A549 (cell line): ENCODE data around the gene LANCL1. TPM values are rescaled to one million over a fixed set of nuclear protein-coding genes. Genes with fewer than 3 reads are reported as not detected.
A peak's percentile ranks its signal among the peaks of the same experiment; 100 is the strongest.

Experiments
- ATAC-seq, 2 experiments: fragments of 200-7000 bp in 1 of 2; fragments of >200 bp in 1 of 2; cut with Nextera tagmentation in 1 of 2; cut with Tn5 transposase in 1 of 2; 3 replicates each; pipeline versions ENCODE4 v1.8.0 to v1.9.1; 2018 to 2020; ENCODE audit warnings: mild to moderate bottlenecking in 1 of 2, moderate library complexity in 1 of 2
- CTCF ChIA-PET: fragments of 300-600 bp; sonication (Branson Sonifier 250); formaldehyde crosslinking; extraction: SDS; loops from one replicate; lab custom pipeline; 2021; ENCODE audit warnings: antibody characterized with exemption, inconsistent platforms; lab: Yijun Ruan, JAX
- POLR2A ChIA-PET: fragments of 350-600 bp; formaldehyde crosslinking; extraction: SDS; loops from one replicate; lab custom pipeline; 2021; ENCODE audit warnings: antibody characterized with exemption, inconsistent platforms; lab: Yijun Ruan, JAX
- DNase-seq, 2 experiments: peaks; one replicate each; pipeline versions ENCODE4 v3.0.0 to v3.0.0-alpha.2; 2011 to 2016; ENCODE audit warnings: low read depth in 1 of 2, low spot score in 1 of 2
- FAIRE-seq: peaks from 2 replicates; lab custom pipeline; 2011; peaks lifted over from hg19 to GRCh38; lab: Jason Lieb, UNC
- H3K27ac ChIP-seq, 2 experiments: fragments of >200 bp; sonication (Bioruptor Twin); formaldehyde crosslinking; 3 replicates each; pipeline ENCODE4 v1.5.1; 2016 to 2017
- H3K4me1 ChIP-seq: fragments of >200 bp; sonication (Bioruptor Twin); formaldehyde crosslinking; 3 replicates; pipeline ENCODE4 v1.6.1; 2016
- H3K4me2 ChIP-seq: fragments of >200 bp; sonication (Bioruptor Twin); formaldehyde crosslinking; 3 replicates; pipeline ENCODE4 v1.6.1; 2016
- H3K4me3 ChIP-seq: fragments of >200 bp; sonication (Bioruptor Twin); formaldehyde crosslinking; 3 replicates; pipeline ENCODE4 v1.5.1; 2016
- H3K9me3 ChIP-seq: fragments of >200 bp; sonication (Bioruptor Twin); formaldehyde crosslinking; 3 replicates; pipeline ENCODE4 v1.6.1; 2016
- BHLHE40 ChIP-seq: IDR thresholded peaks from 2 replicates; pipeline ENCODE4 v1.6.1; 2012; ENCODE audit warnings: low read depth, low read length, inconsistent platforms
- CBX2 ChIP-seq: fragments of 200-600 bp; sonication (generic); IDR thresholded peaks from 2 replicates; pipeline ENCODE4 v1.6.1; 2016; ENCODE audit warnings: low read depth, mild to moderate bottlenecking, borderline replicate concordance
- CHD4 ChIP-seq: fragments of 200-600 bp; sonication (generic); IDR thresholded peaks from 2 replicates; pipeline ENCODE4 v1.6.1; 2016; ENCODE audit warnings: antibody characterized with exemption, mild to moderate bottlenecking, borderline replicate concordance
- CTCF ChIP-seq: fragments of >200 bp; sonication (Bioruptor Twin); formaldehyde crosslinking; IDR thresholded peaks from 3 replicates; pipeline ENCODE4 v1.5.1; 2016
- EP300 ChIP-seq, 2 experiments: fragments of >200 bp; sonication (Bioruptor Twin); formaldehyde crosslinking; IDR thresholded peaks; 2 replicates in 1 of 2; 3 replicates in 1 of 2; pipeline ENCODE4 v1.6.1; 2016 to 2017
- ESRRA ChIP-seq: fragments of 150-350 bp; IDR thresholded peaks from 2 replicates; pipeline ENCODE4 v1.6.1; 2014; ENCODE audit warnings: mild to moderate bottlenecking, low read length, borderline replicate concordance
- HOXB13 ChIP-seq: fragments of 250-450 bp; sonication (Bioruptor Pico); IDR thresholded peaks from 2 replicates; pipeline ENCODE4 v1.5.0; 2020; ENCODE audit warnings: low read depth, mild to moderate bottlenecking, moderate library complexity
- JUN ChIP-seq, 2 experiments: fragments of >200 bp; sonication (Bioruptor Twin); formaldehyde crosslinking; IDR thresholded peaks; 2 replicates in 1 of 2; 3 replicates in 1 of 2; pipeline ENCODE4 v1.6.1; 2016 to 2017
- KDM5A ChIP-seq: fragments of 200-600 bp; sonication (generic); IDR thresholded peaks from 2 replicates; pipeline ENCODE4 v1.6.1; 2016; ENCODE audit warnings: antibody characterized with exemption, mild to moderate bottlenecking
- MAFK ChIP-seq: fragments of 450-650 bp; IDR thresholded peaks from 2 replicates; pipeline ENCODE4 v1.6.1; 2014; ENCODE audit not compliant: partially characterized antibody
- MAZ ChIP-seq: fragments of 150-350 bp; IDR thresholded peaks from 2 replicates; pipeline ENCODE4 v1.6.1; 2014; ENCODE audit warnings: antibody characterized with exemption, low read depth, low read length, borderline replicate concordance
- NR3C1 ChIP-seq: fragments of >200 bp; sonication (Bioruptor Twin); formaldehyde crosslinking; IDR thresholded peaks from 3 replicates; pipeline ENCODE4 v1.6.1; 2017
- PBX3 ChIP-seq: IDR thresholded peaks from 2 replicates; pipeline ENCODE4 v1.6.1; 2012
- RAD21 ChIP-seq, 2 experiments: fragments of >200 bp in 1 of 2; sonication (Bioruptor Twin) in 1 of 2; formaldehyde crosslinking in 1 of 2; IDR thresholded peaks in 1 of 2; conservative IDR thresholded peaks in 1 of 2; 2 replicates in 1 of 2; 3 replicates in 1 of 2; pipeline ENCODE4 v1.6.1; 2012 to 2018; ENCODE audit warnings: inconsistent platforms in 1 of 2
- SMC3 ChIP-seq: fragments of >200 bp; sonication (Bioruptor Twin); formaldehyde crosslinking; IDR thresholded peaks from 3 replicates; pipeline ENCODE4 v1.6.1; 2018; ENCODE audit warnings: inconsistent platforms
- TP53 ChIP-seq: fragments of 250-450 bp; sonication (Bioruptor Pico); IDR thresholded peaks from 2 replicates; pipeline ENCODE4 v1.5.0; 2021; ENCODE audit warnings: mild to moderate bottlenecking, moderate library complexity
- WGBS: methylation state at CpG from one replicate; pipeline ENCODE4 v1.1.6; 2017; ENCODE audit errors: missing lambda C conversion rate; 5-methylcytosine and 5-hydroxymethylcytosine counted together
- polyA plus RNA-seq, 4 experiments: library from polyadenylated mRNA; depleted of rRNA in 3 of 4; stranded (reverse); fragments of >200 nt; fragmentation: RNase III in 1 of 4; extraction: RNeasy Plus Mini Kit Qiagen cat#74134 plus additional on column Dnase treatment in 1 of 4; gene quantifications; 2 replicates in 3 of 4; 3 replicates in 1 of 4; pipeline ENCODE4 v1.2.3, GENCODE V29; 2011 to 2017

Gene LANCL1
- polyA plus RNA-seq, 2 of the 4 experiments (the other 2 are of a cell fraction) = 30.1 to 83.7 TPM

GRCh38 chr2:210503725-210504191 is 27.2 kb upstream of the LANCL1 start:
- DNase-seq (no peak), ATAC-seq (peak in 1 of 2 experiments; percentile 31; a peak in 2 of 6 replicates), FAIRE-seq (no peak)
- H3K4me1 ChIP-seq = peaks cover 7% of the 10 kb centered on the region; the same call in 1 of the 3 replicates
- ChIA-PET CTCF (interaction anchor here (0.7 to 1.9 kb wide), 20 partner anchors 8 to 643 kb away, joined by 3 to 10 read pairs (median 4); no protein-coding TSS in a partner anchor), POLR2A (no interaction called here)
- H3K9me3 ChIP-seq = peaks cover 3% of the 10 kb centered on the region; the same call in 1 of the 3 replicates
- peak overlapping the region; percentile 91 for H3K4me2 ChIP-seq
- WGBS = 56% methylated on average over 5 of the region's 5 CpGs
- H3K4me3 ChIP-seq = no peak overlapping the region; the same call in 2 of the 3 replicates
- H3K27ac ChIP-seq = peak overlapping the region in 1 of 2 experiments; percentile 59; a peak in 1 of 6 replicates
- no peak for TF ChIP-seq MAZ
- peak; percentile 60 for TF ChIP-seq MAFK

GRCh38 chr2:210503001-210503623 is 26.6 kb upstream of the LANCL1 start:
- peak; percentile 38 to 64 for DNase-seq
- Histone ChIP-seq H3K27ac (peak overlapping the region in 1 of 2 experiments; percentile 59; a peak in 2 of 6 replicates), H3K9me3 (peaks cover 7% of the 10 kb centered on the region; the same call in 1 of the 3 replicates), H3K4me1 (peaks cover 7% of the 10 kb centered on the region; the same call in 1 of the 3 replicates), H3K4me3 (peak overlapping the region; percentile 35)
- TF ChIP-seq KDM5A = no peak
- TF ChIP-seq SMC3 = peak; percentile 73
- no peak for TF ChIP-seq ESRRA
- TF ChIP-seq TP53 (CRISPR knock-in tag) = no peak
- TF ChIP-seq CHD4 = no peak
- peak; percentile 87 for TF ChIP-seq CTCF
- peak; percentile 62 to 68 for TF ChIP-seq RAD21 (conservative IDR thresholded peaks at IDR 0.05 in 1 of 2, IDR thresholded peaks at IDR 0.05 in 1 of 2)
- TF ChIP-seq, all 56 proteins: peak for 3
- FAIRE-seq (no peak), ATAC-seq (peak; percentile 90 to 94)
- WGBS = 2% methylated on average over 7 of the region's 7 CpGs
- peak overlapping the region; percentile 91 for H3K4me2 ChIP-seq
- ChIA-PET CTCF (interaction anchor here (0.6 to 1.9 kb wide), 25 partner anchors 9 to 644 kb away, joined by 3 to 10 read pairs (median 4); no protein-coding TSS in a partner anchor), POLR2A (no interaction called here)

- no peak for FAIRE-seq
- no peaks in the 10 kb centered on the region for H3K4me1 ChIP-seq
- TF ChIP-seq HOXB13 (CRISPR knock-in tag) (no peak), NR3C1 (no peak), CTCF (no peak), CBX2 (no peak), EP300 (IDR thresholded peaks at IDR 0.05) (no peak), JUN (IDR thresholded peaks at IDR 0.05) (no peak), PBX3 (no peak), KDM5A (no peak), BHLHE40 (no peak)
- H3K9me3 ChIP-seq = peaks cover 7% of the 10 kb centered on the region; the same call in 1 of the 3 replicates
- no peak overlapping the region for H3K4me2 ChIP-seq
- WGBS = 32% methylated on average over 3 of the region's 3 CpGs
- no peak overlapping the region for H3K27ac ChIP-seq
- ChIA-PET CTCF (no interaction called here), POLR2A (no interaction called here)
- H3K4me3 ChIP-seq = no peak overlapping the region
- no peak for ATAC-seq
- no peak for DNase-seq
Observed at GRCh38 chr2:210496512-210496911, 20.0 kb upstream of the LANCL1 start.
